GM19463 (cell line): Measurements from ENCODE around the gene DOCK11.

ENCODE experiments used
- ATAC-seq: cut with Tn5 transposase; IDR thresholded peaks from one replicate; pipeline ENCODE4 v1.9.1; 2021; ENCODE audit warnings: mild to moderate bottlenecking, moderate library complexity; ENCODE audit not compliant: unreplicated experiment

DOCK11 gene

GRCh38 chrX:118621081-118621759, 125.6 kb downstream of the DOCK11 start:
- no peak for ATAC-seq

GRCh38 chrX:118623062-118623461, 127.4 kb downstream of the DOCK11 start:
- ATAC-seq: no peak

GRCh38 chrX:118626346-118626745, 130.7 kb downstream of the DOCK11 start:
- ATAC-seq: no peak

GRCh38 chrX:118627084-118627758, 131.6 kb downstream of the DOCK11 start:
- no peak for ATAC-seq

GRCh38 chrX:118630848-118631247, 135.2 kb downstream of the DOCK11 start:
- no peak for ATAC-seq

- peak; percentile 59 for ATAC-seq
Measured at GRCh38 chrX:118631586-118631985, 136.0 kb downstream of the DOCK11 start.

- ATAC-seq: no peak
Measured at GRCh38 chrX:118632862-118633261, 137.2 kb downstream of the DOCK11 start.

GRCh38 chrX:118633530-118633929, 137.9 kb downstream of the DOCK11 start:
- ATAC-seq: no peak

GRCh38 chrX:118634336-118634735, 138.7 kb downstream of the DOCK11 start:
- ATAC-seq: no peak

GRCh38 chrX:118637997-118638396, 142.4 kb downstream of the DOCK11 start:
- ATAC-seq: no peak

- ATAC-seq: no peak
Measured at GRCh38 chrX:118644378-118644777, 148.8 kb downstream of the DOCK11 start.

GRCh38 chrX:118652717-118653116, 157.1 kb downstream of the DOCK11 start:
- ATAC-seq: no peak

- no peak for ATAC-seq
Measured at GRCh38 chrX:118654331-118654730, 158.7 kb downstream of the DOCK11 start.

- ATAC-seq: no peak
Measured at GRCh38 chrX:118655561-118656246, 160.1 kb downstream of the DOCK11 start.

- ATAC-seq: no peak
Measured at GRCh38 chrX:118657413-118657812, 161.8 kb downstream of the DOCK11 start.

GRCh38 chrX:118660085-118660484, 164.5 kb downstream of the DOCK11 start:
- ATAC-seq: no peak

- no peak for ATAC-seq
Measured at GRCh38 chrX:118665204-118665603, 169.6 kb downstream of the DOCK11 start.

GRCh38 chrX:118666521-118666920, 170.9 kb downstream of the DOCK11 start:
- no peak for ATAC-seq

- ATAC-seq: no peak
Measured at GRCh38 chrX:118669435-118669834, 173.8 kb downstream of the DOCK11 start.

GRCh38 chrX:118675326-118675965, 179.8 kb downstream of the DOCK11 start:
- ATAC-seq: no peak

GRCh38 chrX:118675966-118676349, 180.3 kb downstream of the DOCK11 start:
- no peak for ATAC-seq

- no peak for ATAC-seq
Measured at GRCh38 chrX:118677318-118677717, 181.7 kb downstream of the DOCK11 start.
